Lower lobe of right lung (tissue), 2 donors: ENCODE results near the gene FSCB. TPM values are rescaled to one million over a fixed set of nuclear protein-coding genes. Genes with fewer than 3 reads are reported as not detected.

Source experiments
- ATAC-seq, 2 donors: fragments of 200-7000 bp; cut with Tn5 transposase; one replicate each; pipeline ENCODE4 v1.9.1; 2020 to 2022; ENCODE audit warnings: mild to moderate bottlenecking in 2 of 2, moderate library complexity in 2 of 2
- DNase-seq: peaks from one replicate; pipeline ENCODE4 v3.0.0-alpha.2; 2020
- H3K27ac ChIP-seq: fragments of 200-600 bp; one replicate; pipeline ENCODE4 v1.8.0; 2022
- H3K27me3 ChIP-seq: fragments of 200-600 bp; one replicate; pipeline ENCODE4 v1.8.0; 2022; ENCODE audit warnings: low read depth
- H3K36me3 ChIP-seq: fragments of 200-600 bp; one replicate; pipeline ENCODE4 v1.8.0; 2022; ENCODE audit warnings: mild to moderate bottlenecking
- H3K4me1 ChIP-seq: fragments of 200-600 bp; one replicate; pipeline ENCODE4 v1.8.0; 2022
- H3K4me3 ChIP-seq: fragments of 200-600 bp; one replicate; pipeline ENCODE4 v1.8.0; 2022; ENCODE audit warnings: mild to moderate bottlenecking
- H3K9me3 ChIP-seq: fragments of 200-600 bp; one replicate; pipeline ENCODE4 v1.8.0; 2022
- CTCF ChIP-seq: fragments of 200-600 bp; IDR thresholded peaks from one replicate; pipeline ENCODE4 v1.8.0; 2022; ENCODE audit warnings: antibody characterized with exemption, mild to moderate bottlenecking
- intact Hi-C: fragments of 100-400 bp; cut with DNase I; formaldehyde crosslinking; loops from one replicate; pipeline ENCODE4 v1.11.0; 2022
- long read RNA-seq: library from polyadenylated mRNA; unstranded; transcript quantifications from one replicate; pipeline ENCODE4 v2.0.0, GENCODE V29; 2021
- total RNA-seq: library from RNA; stranded (reverse); fragmentation: NEBNext Ultra II Directional; extraction: Animal tissue kit (Norgen Biotek cat#: 25700); gene quantifications from one replicate; pipeline ENCODE4 v1.2.1, GENCODE V29; 2021
- donor health status: DM: no; HTN: yes; CAD: no; lungs with severe emphysema.

The FSCB gene, protein sequence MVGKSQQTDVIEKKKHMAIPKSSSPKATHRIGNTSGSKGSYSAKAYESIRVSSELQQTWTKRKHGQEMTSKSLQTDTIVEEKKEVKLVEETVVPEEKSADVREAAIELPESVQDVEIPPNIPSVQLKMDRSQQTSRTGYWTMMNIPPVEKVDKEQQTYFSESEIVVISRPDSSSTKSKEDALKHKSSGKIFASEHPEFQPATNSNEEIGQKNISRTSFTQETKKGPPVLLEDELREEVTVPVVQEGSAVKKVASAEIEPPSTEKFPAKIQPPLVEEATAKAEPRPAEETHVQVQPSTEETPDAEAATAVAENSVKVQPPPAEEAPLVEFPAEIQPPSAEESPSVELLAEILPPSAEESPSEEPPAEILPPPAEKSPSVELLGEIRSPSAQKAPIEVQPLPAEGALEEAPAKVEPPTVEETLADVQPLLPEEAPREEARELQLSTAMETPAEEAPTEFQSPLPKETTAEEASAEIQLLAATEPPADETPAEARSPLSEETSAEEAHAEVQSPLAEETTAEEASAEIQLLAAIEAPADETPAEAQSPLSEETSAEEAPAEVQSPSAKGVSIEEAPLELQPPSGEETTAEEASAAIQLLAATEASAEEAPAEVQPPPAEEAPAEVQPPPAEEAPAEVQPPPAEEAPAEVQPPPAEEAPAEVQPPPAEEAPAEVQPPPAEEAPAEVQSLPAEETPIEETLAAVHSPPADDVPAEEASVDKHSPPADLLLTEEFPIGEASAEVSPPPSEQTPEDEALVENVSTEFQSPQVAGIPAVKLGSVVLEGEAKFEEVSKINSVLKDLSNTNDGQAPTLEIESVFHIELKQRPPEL
- total RNA-seq: 0.12 TPM
- long read RNA-seq: 0 reads

DNA sequence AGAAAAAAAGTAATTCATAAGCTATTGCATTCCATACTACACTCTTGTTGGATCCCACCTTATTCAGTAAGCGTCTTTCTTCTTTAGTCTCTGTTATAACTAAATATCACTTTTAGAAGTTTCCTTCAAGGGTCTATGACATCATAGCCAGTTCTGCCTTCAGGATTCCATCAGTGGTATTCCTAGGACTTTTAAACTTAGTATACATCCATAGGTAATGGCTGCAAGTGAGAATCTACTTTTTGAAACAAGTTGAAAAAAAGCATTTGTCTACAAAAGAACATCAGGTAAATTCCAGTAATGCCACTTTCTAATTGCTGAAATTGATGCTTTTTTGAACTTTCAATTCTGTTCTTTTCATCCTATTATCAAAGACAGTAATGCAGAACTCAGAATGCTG, at the start of gene FSCB:
Gene FSCB, minus strand, starts transcription at position 101 of the 400 bp plus-strand sequence. CDS start 296 bp downstream, outside the sequence.
- no peak for TF ChIP-seq CTCF
- ATAC-seq (no peak), DNase-seq (no peak)
- no peak within 1 kb of the TSS for H3K27ac ChIP-seq
- no peaks in the 10 kb centered on the region for H3K4me1 ChIP-seq
- intact Hi-C loops: no loop called here
- H3K9me3 ChIP-seq: no peaks in the 10 kb centered on the region
- H3K36me3 ChIP-seq: no peaks in the 10 kb centered on the region
- H3K27me3 ChIP-seq: no peaks in the 10 kb centered on the region
- no peak within 1 kb of the TSS for H3K4me3 ChIP-seq

GRCh38 chr14:44531658-44532057, 24.6 kb upstream of the FSCB start:
- intact Hi-C loops: no loop called here
- Histone ChIP-seq H3K4me1 (no peaks in the 10 kb centered on the region), H3K9me3 (no peaks in the 10 kb centered on the region), H3K36me3 (no peaks in the 10 kb centered on the region), H3K4me3 (no peak overlapping the region), H3K27me3 (no peaks in the 10 kb centered on the region), H3K27ac (no peak overlapping the region)
- ATAC-seq: no peak
- DNase-seq: no peak
- no peak for TF ChIP-seq CTCF

DNA sequence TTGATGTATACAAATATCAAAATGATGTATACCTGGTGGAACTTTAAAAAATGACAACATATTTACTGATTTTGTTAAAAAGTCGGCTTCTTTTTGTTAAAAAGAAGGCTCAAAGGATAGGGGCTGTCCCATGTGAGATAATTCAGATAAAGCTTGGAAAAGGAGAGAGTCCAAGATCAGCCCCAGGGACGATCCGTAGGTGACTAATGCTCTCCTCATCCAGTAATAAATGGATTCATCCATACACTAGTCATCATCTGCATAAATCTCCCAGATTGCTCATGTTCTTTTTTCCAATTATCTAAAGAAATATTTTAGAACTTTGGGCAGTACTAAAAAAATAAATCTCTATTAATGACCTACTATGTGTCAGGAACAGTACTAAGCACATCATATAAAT, 23.4 kb upstream of the FSCB start:
- Histone ChIP-seq H3K4me3 (no peak overlapping the region), H3K27me3 (no peaks in the 10 kb centered on the region), H3K9me3 (no peaks in the 10 kb centered on the region), H3K36me3 (no peaks in the 10 kb centered on the region), H3K4me1 (no peaks in the 10 kb centered on the region), H3K27ac (no peak overlapping the region)
- ATAC-seq (no peak), DNase-seq (no peak)
- intact Hi-C loops: no loop called here
- TF ChIP-seq CTCF: no peak

GRCh38 chr14:44529026-44529425, 21.9 kb upstream of the FSCB start:
- ATAC-seq: no peak

DNA sequence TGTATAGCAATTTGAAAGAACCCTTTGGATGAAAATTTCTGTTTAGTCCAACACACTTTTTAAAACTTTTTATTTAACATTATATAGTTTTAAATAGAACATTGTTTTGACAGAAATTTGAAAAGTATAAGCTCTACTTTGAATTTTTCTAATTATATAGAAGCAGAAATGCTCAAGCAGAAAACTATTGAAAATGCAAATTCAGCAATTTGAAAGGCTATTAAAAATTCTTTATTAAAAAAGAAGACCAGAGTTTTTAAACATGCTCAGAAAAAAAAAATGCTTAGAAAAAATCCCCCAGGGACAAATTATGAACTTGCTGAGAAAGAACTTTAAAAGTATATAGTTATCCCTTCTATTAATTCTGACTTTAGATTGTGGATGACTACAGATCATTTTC, 21.1 kb upstream of the FSCB start:
- no peak overlapping the region for H3K27ac ChIP-seq
- no peak for ATAC-seq
- DNase-seq: no peak
- H3K36me3 ChIP-seq: no peaks in the 10 kb centered on the region
- H3K27me3 ChIP-seq: no peaks in the 10 kb centered on the region
- TF ChIP-seq CTCF: no peak
- H3K4me1 ChIP-seq: no peaks in the 10 kb centered on the region
- no peak overlapping the region for H3K4me3 ChIP-seq
- H3K9me3 ChIP-seq: no peaks in the 10 kb centered on the region
- intact Hi-C loops: no loop called here

More at GRCh38 chr14:44529026-44529425, 21.9 kb upstream of the FSCB start:
- Histone ChIP-seq H3K9me3 (no peaks in the 10 kb centered on the region), H3K4me3 (no peak overlapping the region), H3K27me3 (no peaks in the 10 kb centered on the region), H3K4me1 (no peaks in the 10 kb centered on the region), H3K27ac (no peak overlapping the region), H3K36me3 (no peaks in the 10 kb centered on the region)
- intact Hi-C loops: no loop called here
- DNase-seq: no peak
- no peak for TF ChIP-seq CTCF
